CD4-positive, alpha-beta T cell treated with Interleukin-4 for 4 hours (primary cell): Measurements from ENCODE around the gene HLA-A.
"Not testable (repeated sequence)": the region's sequence is repeated elsewhere in the genome, so short reads cannot be mapped to it uniquely, and the experiment has no call there.

Experiments
- DNase-seq: peaks from one replicate; pipeline ENCODE4 v3.0.0-alpha.2; 2020

The HLA-A gene

DNA sequence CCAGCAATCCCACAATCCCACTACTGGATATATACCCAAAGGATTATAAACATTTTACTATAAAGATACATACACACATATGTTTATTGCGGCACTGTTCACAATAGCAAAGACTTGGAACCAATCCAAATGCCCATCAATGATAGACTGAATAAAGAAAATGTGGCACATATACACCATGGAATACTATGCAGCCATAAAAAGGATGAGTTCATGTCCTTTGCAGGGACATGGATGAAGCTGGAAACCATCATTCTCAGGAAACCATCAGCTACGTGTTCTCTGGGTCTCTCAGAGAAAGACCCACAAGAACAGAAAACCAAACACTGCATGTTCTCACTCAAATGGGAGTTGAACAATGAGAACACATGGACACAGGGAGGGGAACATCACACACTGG is 21.4 kb downstream of the HLA-A start:
- DNase-seq, result not testable (repeated sequence)

DNA sequence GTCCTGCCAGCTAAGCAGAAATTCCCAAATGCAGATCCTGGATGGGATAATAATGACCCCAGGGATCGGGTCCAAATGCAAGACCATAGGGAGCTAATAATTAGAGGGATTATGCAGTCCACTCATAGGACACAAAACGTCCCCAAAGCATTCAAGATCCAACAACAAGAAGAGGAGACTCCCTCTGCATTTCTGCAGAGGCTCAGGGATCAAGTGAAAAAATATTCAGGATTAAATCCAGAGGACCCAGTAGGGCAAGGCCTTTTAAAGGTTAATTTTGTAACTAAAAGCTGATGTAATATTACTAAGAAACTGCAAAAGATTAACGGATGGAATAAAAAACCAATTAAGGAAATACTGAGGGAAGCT is 22.2 kb downstream of the HLA-A start:
- DNase-seq, result no peak

DNA sequence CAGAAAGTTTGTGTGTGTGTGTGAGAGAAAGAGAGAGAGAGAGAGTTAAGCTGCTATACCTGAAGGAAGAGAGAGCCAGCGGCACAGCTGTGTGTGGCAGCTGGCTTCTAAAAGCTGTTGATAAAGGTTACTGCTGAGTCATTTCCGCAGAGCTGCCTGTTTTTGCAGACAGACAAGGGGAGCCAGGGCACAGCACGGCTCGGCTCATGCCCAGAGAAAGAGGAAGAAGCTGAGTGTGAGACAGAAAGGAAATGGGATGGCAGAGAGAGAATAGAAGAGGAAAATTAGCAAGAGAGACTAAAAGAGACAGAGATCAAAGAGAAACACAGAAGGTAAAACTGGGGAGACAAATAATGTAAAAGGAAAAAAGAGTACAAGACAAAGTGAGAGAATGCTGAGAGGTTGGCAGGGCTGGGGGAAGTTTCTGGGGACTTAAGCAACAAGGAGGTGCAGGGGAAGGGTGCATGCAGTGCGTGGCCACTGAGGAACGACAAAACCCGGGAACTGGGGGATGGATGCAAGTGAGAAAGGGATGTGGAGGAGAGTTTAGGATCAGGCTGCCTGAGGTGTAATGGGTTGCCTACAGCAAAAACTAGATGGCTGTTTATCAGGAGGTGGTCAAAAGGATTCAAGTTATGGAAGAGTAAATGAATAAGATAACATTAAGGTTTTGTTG is 22.7 kb downstream of the HLA-A start:
- peak; percentile 96 for DNase-seq

DNA sequence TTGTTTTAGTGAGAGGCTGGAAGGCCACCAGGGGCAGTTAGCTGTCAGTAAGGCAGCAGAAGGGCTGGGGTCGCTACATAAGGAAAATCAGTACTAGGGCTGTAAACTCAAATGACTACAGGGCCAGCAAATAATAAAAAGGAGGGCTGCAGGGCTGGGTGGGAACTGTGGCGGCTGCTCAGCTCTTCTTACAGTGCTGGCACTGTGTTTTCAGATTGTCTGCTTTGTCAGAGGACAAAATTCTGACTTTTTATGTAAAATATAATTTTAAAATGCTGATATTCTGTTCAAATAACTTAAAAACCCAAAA is 23.2 kb downstream of the HLA-A start:
- no peak for DNase-seq

DNA sequence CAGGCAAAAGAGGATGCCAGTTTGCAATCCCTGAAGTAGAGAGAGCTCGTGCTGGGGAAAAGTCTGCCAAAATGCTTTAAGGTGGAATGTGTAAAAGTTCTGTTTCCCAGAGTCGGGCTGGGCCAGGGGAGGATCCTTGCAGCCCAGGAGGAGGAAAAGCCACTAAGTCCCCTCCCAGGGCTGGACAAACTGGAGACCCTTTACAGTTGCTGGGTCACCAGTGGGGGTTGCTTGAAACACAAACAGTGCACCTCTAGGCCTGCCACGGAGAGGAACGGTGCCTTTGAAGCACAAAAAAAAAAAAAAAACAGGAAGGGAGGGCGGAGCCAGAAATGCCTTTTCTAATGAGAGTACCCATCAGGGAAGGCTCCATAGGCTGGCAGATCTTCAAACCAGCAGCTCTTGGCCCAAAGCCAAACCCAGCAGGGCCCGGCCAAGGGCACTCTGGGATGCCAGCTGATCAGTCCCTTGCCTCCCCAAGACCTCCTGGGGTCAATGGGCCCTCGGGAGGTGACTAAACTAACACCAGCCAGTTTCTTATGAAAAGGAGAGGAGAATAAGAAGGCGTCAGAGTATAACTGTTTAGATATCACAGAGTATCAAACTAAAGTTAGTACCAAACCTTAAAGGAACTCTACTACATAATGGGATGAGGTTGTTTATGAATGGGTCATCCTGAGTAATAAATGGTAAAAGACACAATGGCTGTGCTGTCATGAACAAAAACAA is 23.7 kb downstream of the HLA-A start:
- DNase-seq, result peak; percentile 64

DNA sequence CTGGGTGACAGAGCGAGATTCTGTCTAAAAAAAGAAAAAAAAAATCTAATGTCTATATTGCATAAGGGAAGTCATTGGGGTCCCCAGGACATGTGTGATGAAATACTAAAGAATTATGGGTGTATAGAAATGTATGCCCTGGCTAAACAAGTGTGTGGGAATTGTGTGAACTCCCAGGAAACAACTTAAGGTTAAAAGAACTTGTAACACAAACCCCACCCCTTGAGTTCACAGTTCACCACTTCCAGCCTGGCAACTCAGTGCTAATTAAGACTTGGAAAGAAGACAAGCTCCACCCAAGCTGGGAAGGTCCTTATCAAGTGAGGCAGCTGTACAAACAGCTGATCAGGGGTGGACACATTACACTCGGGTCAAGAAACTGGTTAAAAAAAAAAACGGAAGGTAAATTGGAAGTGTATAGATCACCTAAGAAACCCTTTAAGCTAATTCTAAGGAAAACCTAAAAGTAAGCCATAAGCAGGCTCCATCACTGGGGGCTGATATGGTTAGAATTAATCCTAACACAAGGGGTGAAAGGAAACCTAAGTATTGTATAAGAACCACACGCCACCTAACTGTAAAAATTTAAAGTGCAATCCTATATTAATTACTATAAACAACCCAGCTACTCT is 25.2 kb downstream of the HLA-A start:
- DNase-seq, result peak; percentile 49

DNA sequence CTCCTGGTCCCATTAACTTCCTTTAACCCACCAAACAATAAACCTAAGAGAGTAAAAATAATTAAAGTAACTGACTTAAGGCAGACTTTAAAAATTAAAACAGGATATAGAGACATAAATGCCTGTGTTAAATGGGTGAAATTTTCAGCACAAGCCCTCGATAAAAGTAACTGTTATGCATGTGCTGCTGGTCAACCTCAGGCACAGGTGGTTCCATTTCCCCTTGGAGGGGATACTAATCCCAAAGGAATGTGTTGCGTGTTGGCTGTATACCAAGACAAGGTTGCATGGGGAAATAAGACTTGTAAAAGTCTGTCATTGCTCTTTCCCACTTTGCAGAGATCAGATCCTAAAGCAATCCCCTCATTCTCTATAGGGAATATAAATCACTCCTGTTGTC is 25.8 kb downstream of the HLA-A start:
- no peak for DNase-seq

DNA sequence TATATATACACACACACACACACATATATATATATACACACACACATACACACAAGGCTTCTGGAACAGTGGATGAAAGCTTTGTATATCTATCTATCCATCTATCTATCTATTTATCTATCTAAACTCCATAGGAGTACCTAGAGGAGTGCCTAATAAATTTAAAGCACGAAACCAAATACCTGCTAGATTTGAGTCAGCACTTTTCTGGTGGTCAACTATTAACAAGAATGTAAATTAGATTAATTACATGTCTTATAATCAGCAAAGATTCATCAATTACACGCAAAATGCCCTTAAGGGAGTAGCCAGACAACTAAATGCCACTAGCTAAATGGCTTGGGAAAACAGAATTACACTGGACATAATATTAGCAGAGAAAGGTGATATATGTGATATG is 26.6 kb downstream of the HLA-A start:
- DNase-seq, result no peak

DNA sequence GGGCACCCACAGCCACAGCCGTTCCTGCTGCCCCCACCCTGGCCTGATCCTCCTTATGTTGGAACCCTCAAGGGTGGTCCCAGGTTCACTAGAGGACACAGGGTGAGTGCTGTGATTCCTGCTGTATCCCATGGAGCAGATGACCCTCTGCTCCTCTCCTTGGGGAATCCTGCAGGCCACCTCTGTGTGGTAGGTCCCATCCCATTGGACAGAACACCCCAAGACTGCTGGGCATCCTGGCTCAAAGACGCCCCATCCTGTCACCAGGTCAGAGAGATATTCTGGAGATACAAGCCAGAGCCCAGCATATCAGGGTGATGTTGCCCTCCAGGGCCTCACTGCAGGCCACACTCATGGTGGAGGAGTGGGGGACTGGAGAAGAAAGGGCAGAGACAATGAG is 28.4 kb downstream of the HLA-A start:
- DNase-seq, result no peak

DNA sequence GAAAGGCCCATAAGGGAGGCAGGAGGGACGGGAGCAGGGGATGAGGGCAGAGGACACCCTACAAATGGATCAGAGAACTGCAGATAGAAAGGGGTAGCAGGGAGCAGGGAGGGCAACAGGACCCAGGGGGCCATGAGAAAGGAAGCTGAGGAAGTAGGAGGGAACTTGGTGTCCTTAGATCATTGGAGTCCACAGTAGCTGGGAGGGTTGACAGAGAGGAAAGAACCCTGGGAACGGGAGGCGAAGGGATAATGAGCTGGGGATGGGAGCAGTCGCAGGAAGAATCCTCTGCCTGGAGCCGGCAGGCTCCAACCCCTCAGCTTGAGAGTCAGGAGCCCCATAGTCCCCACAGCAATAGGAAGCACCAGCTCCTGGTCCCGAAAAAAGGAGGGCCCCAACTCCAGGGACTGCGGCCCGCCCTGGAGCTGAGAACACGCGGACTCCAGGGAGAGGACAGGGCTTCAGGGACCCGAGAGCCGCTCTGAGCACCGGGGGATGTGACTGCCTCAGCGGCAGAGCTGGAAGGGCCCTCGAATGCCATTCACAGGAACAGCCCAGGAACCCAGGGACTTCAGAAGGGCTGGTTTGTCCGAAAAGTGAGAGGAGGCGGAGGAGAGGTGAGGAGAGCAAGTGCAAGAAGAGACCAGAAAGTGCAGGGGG is 32.7 kb downstream of the HLA-A start:
- no peak for DNase-seq

DNA sequence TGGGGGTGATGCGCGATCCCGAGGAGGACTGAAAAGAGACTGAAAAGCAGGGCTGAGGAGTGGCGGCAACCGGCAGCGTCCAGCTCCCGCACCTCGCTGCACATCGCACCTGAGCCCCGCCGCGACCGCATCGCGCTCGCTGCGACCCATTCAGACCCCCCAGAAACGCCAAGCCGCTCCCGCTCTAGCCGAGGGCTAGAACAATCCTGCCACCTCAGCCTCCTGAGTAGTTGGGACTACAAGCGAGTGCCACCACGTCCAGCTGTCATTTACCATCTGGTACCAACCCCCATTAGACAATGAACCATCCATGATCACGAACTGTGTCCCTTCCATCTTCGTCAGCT is 33.2 kb downstream of the HLA-A start:
- DNase-seq, result no peak

DNA sequence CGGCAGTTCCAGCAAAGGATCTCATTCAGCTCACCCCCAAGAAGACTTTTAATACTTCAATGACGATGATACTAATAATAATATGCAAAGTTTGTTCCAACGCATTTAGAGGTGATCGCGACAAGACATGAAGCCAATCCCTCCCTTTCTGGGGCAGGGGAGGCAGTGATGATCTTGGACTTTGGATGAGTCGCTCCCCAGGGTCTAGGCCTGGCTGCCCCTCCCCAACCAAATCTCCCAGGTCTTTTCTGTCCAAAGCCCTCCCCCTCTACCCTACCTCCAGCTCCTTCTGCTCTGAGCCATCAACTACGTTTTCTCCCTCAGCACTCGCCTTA is 33.9 kb downstream of the HLA-A start:
- DNase-seq, result no peak

DNA sequence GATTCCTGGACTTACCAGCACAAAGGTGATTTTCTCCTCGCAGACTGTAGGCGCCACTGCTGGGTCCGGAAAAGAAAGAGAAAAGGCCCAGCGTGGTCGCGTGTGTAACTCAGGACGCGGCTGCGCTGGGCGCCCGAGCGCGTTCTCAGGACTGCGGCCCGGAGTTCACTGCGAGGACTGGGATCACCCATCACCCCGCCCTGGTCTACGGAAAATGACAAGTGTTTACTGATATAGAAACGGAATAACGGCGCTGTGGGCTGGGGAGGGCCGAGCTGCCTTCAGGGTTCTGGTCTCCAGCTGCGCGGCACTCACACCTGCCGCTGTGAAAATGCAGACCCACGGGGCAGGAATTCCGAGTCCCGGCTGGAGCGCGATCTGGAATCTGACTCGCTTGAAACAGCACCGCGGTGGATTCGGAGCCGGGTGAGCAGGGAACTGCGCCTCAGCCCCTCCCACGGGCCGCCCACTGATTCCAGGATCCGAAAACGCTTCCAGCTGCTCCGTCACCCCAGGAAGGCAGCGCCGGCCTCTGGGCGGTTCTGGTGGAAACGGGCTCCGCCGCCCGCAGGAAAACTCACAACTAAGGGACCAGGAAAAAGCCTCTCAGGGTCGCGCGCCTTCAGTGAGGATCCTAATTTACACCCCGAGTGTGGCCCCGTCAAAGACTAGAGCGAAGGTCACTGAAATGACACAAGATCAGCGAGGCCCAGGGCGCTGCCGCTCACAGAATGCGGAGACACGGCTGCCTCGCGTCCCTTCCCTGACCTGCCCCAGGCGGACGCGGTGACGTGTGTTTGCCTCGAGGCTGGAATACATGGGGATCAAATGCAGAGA is 34.5 kb downstream of the HLA-A start:
- DNase-seq, result peak; percentile 61

DNA sequence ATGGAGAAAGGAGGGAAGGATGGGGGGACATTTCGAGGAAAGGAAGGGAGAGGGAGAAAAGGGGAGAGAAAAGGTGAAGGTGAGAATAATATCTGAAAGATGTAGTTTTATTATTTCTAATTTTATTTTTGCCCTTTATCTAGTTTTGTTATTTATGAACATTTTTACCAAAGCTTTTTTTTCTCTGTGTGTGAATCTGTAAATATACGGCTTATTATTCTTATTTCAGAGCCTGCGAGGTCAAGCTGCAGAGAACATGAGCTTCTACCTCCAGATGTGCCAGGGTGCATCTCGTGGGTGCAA is 35.0 kb downstream of the HLA-A start:
- no peak for DNase-seq

DNA sequence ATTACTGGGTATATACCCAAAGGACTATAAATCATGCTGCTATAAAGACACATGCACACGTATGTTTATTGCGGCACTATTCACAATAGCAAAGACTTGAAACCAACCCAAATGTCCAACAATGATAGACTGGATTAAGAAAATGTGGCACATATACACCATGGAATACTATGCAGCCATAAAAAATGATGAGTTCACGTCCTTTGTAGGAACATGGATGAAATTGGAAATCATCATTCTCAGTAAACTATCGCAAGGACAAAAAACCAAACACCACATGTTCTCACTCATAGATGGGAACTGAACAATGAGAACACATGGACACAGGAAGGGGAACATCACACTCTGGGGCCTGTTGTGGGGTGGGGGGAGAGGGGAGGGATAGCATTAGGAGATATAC is 37.7 kb downstream of the HLA-A start:
- not testable (repeated sequence) for DNase-seq

DNA sequence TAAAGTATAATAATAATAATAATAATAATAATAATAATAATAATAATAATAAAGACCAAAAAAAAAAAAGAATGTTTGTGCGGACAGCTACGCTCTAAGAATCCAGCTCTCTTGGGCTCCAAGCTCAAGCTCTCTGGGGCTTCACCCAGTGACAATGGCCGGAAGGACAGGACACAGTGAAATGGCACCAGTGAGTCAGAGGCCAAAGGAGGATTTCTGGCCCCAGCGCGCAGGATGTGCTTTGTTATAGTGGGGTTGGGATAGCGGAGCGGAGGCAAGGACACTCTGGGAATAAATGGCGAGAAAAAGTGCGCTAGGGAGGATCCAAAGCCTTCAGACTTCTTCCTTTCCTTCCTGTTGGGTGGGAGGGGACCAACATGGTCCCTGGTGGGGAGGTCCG is 38.2 kb downstream of the HLA-A start:
- no peak for DNase-seq

DNA sequence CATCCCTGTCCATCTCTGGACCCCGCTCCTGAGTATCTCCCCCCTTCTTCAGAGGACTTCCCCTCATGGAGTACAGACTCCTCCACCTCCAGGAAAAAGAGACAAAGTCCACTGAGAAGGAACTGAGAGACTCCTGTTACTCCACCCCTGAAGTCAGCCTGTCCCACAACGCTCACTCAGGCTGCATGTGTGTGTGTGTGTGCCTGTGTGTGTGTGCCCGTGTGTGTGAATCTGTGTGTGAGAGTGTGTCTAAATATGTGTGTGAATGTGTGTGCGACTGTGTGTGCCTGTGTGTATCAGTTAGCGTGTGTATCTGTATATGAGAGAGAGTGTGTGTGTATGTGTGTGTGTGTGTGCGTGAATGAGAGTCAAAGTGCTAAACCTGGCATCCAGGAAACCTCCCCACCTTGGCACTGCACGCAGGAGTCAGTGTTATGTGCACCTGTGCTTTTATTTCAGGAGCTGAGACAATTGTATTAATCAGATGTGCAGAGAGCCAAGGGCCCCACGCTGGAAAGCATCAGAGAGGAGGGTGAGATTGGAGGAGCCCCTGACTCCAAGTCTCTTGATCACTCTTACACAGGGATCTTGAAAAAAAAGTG is 39.0 kb downstream of the HLA-A start:
- DNase-seq, result no peak

DNA sequence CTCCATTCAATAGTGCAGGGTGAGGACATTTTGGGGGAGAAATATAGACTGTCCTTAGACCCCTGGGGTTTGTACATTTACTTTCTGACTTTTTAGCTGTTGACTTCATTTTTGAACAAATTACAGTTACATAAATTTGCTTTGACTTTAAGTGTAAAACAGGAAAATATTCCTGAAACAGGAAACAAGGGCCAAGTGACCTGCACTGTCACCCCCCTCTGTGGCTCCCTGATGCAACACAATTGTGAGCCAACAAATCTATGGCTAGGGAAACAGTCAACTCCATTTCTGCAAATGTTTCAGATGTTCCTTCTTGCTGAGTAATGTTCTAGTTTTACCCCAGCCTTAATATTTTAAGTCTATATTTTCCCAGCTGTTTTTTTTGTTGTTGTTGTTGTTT is 39.8 kb downstream of the HLA-A start:
- no peak for DNase-seq

DNA sequence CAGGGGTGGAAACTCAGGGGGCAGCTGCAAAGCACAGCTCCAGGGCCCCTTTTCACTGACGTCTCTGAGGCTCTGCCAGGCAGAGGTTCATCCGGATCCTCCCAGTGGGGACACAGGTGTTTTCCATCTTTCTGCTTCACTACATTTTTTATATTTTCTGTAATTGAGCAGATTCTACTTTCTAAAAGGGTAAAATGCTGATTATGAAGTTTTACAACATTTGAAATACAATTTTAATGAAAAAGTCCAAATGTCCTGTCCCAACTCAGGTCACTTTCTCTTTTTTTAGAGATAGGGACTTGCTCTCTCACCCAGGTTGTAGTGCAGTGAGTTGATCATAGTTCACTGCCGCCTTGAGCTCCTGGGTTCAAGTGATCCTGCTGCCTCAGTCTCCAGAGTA is 41.9 kb downstream of the HLA-A start:
- DNase-seq, result no peak

DNA sequence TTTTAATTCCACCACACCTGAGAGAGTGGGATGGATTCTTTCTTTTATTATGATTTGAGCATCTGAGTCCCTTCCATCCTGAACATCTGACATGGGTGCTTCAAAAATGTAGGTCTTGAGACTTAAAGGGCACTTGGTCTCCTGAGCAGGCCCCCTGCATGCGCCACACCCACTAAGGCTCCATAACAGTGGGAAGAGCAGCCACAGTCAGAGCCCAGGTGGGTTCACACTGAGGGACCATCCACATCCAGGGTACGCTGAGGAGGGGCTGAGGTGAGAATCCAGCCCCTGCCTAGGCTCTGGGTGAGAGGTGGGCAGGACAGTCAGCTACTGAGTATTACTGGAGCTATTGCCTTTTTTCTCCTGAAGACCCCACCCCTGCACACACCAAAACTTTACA is 42.7 kb downstream of the HLA-A start:
- no peak for DNase-seq

DNA sequence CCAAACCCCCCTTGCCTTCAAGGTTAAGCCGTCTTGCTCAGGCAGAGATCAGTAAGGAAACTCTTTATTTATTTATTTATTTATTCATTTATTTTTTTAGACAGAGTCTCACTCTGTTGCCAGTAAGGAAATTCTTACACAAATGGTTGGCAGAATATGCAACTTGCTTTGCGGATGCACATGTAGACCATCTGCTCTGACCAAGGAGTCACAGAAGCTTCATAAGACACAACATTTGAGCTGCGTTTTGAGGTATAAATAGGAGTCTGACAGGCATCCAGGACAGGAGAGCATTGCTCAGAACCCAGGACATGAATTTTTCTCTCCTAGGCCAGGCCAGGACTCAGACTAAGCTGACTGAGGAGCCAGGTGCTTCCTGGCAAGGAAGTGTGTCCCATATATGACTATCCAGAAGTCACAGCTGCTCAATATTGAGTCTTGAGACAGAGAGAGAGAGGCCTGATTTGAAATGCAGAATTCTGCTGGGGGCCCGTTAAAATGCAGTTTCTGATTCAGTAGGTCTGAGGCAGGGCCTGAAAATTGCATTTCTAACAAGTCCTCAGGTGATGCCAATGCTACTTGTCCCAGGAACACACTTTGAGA is 43.9 kb downstream of the HLA-A start:
- DNase-seq, result no peak

DNA sequence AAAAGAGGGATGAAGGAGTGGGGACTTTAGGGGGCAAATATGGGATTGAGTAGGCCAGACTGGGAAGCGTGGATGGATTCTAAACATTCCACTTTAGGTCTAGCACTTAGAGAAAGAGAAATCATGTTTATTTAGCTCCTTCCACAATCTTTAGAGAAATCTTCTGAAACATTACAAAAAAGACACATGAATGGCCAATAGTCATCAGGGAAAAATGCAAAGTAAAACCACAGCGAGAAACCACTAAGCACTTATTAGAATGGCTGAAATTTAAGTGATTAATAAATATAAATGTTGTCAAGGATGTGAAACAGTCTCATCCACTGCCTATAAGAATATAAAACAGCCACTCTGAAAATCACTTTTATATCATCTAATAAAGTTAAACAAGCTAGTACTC is 46.9 kb downstream of the HLA-A start:
- no peak for DNase-seq

DNA sequence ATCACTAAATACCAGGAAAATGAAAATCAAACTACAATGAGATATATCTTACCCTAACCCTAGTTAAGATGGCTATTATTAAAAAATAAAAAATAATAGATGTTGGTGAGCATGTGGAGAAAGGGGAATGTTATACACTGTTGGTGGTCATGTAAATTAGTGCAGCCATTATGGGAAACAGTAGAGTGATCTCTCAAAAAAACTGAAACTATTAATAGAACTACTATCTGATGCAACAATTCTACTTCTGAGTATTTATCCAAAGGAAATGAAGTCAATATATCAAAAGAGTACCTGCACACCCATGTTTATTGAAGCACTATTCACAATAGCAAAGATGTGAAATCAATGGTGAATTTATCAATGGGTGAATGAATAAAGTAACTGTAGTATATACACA is 48.6 kb downstream of the HLA-A start:
- DNase-seq, result no peak
